ENCODE results near the gene LEFTY2. TPM values are rescaled to one million over a fixed set of nuclear protein-coding genes. Genes with fewer than 3 reads are reported as not detected.

The LEFTY2 gene
- polyA plus RNA-seq, 1 donor from 2014 or later: not detected

GRCh38 chr1:225946803-225947202 is 5.8 kb upstream of the LEFTY2 start:
- no peaks in the 10 kb centered on the region for H3K27me3 ChIP-seq (ENCODE audit: insufficient read depth, low read depth, low read length)
- H3K27ac ChIP-seq (ENCODE audit: low read length): no peak overlapping the region
- H3K9me2 ChIP-seq (ENCODE audit: insufficient read depth, low read length): no peaks in the 10 kb centered on the region
- H3K4me3 ChIP-seq (ENCODE audit: low read length): no peak overlapping the region
- H3K9ac ChIP-seq (ENCODE audit: low read length): no peak overlapping the region
- no peaks in the 10 kb centered on the region for H3K79me2 ChIP-seq (replicated peaks; ENCODE audit: insufficient read depth, low read length)
- no peaks in the 10 kb centered on the region for H3F3A ChIP-seq (ENCODE audit: insufficient read depth, low read length, poor library complexity, severe bottlenecking)
- H2AFZ ChIP-seq (ENCODE audit: low read depth, low read length): no peak overlapping the region
- no peaks in the 10 kb centered on the region for H4K20me1 ChIP-seq (ENCODE audit: insufficient read depth)
- H3K9me3 ChIP-seq (ENCODE audit: low read length): no peaks in the 10 kb centered on the region
- no peak for TF ChIP-seq EZH2 (IDR thresholded peaks at IDR 0.05; ENCODE audit: borderline replicate concordance, insufficient read depth, low read length, poor library complexity, severe bottlenecking)
- no peak for TF ChIP-seq MXI1 (conservative IDR thresholded peaks at IDR 0.05; ENCODE audit: poor library complexity, severe bottlenecking)
- TF ChIP-seq RAD21 (conservative IDR thresholded peaks at IDR 0.05): no peak
- TF ChIP-seq TAF1 (IDR thresholded peaks at IDR 0.05; ENCODE audit: low read depth): no peak
- no peak for TF ChIP-seq EP300 (conservative IDR thresholded peaks at IDR 0.05; ENCODE audit: poor library complexity, severe bottlenecking)
- TF ChIP-seq, protein P1, sequence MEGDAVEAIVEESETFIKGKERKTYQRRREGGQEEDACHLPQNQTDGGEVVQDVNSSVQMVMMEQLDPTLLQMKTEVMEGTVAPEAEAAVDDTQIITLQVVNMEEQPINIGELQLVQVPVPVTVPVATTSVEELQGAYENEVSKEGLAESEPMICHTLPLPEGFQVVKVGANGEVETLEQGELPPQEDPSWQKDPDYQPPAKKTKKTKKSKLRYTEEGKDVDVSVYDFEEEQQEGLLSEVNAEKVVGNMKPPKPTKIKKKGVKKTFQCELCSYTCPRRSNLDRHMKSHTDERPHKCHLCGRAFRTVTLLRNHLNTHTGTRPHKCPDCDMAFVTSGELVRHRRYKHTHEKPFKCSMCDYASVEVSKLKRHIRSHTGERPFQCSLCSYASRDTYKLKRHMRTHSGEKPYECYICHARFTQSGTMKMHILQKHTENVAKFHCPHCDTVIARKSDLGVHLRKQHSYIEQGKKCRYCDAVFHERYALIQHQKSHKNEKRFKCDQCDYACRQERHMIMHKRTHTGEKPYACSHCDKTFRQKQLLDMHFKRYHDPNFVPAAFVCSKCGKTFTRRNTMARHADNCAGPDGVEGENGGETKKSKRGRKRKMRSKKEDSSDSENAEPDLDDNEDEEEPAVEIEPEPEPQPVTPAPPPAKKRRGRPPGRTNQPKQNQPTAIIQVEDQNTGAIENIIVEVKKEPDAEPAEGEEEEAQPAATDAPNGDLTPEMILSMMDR (IDR thresholded peaks at IDR 0.05; ENCODE audit: poor library complexity, severe bottlenecking): no peak
- TF ChIP-seq POLR2AphosphoS5 (IDR thresholded peaks at IDR 0.05): no peak
- TF ChIP-seq, protein P2, sequence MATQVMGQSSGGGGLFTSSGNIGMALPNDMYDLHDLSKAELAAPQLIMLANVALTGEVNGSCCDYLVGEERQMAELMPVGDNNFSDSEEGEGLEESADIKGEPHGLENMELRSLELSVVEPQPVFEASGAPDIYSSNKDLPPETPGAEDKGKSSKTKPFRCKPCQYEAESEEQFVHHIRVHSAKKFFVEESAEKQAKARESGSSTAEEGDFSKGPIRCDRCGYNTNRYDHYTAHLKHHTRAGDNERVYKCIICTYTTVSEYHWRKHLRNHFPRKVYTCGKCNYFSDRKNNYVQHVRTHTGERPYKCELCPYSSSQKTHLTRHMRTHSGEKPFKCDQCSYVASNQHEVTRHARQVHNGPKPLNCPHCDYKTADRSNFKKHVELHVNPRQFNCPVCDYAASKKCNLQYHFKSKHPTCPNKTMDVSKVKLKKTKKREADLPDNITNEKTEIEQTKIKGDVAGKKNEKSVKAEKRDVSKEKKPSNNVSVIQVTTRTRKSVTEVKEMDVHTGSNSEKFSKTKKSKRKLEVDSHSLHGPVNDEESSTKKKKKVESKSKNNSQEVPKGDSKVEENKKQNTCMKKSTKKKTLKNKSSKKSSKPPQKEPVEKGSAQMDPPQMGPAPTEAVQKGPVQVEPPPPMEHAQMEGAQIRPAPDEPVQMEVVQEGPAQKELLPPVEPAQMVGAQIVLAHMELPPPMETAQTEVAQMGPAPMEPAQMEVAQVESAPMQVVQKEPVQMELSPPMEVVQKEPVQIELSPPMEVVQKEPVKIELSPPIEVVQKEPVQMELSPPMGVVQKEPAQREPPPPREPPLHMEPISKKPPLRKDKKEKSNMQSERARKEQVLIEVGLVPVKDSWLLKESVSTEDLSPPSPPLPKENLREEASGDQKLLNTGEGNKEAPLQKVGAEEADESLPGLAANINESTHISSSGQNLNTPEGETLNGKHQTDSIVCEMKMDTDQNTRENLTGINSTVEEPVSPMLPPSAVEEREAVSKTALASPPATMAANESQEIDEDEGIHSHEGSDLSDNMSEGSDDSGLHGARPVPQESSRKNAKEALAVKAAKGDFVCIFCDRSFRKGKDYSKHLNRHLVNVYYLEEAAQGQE (IDR thresholded peaks at IDR 0.05; ENCODE audit: borderline replicate concordance): no peak
- no peak for TF ChIP-seq SMC3 (conservative IDR thresholded peaks at IDR 0.05; ENCODE audit: poor library complexity)
- H3K36me3 ChIP-seq (ENCODE audit: insufficient read depth, low read length): no peaks in the 10 kb centered on the region
- no peak overlapping the region for H3K4me2 ChIP-seq (ENCODE audit: low read length)

GRCh38 chr1:225946082-225946620 is 5.1 kb upstream of the LEFTY2 start:
- Histone ChIP-seq H3K9me2 (ENCODE audit: insufficient read depth, low read length) (no peaks in the 10 kb centered on the region), H4K20me1 (ENCODE audit: insufficient read depth) (no peaks in the 10 kb centered on the region), H3K79me2 (replicated peaks; ENCODE audit: insufficient read depth, low read length) (no peaks in the 10 kb centered on the region), H3K27ac (ENCODE audit: low read length) (no peak overlapping the region), H3K9me3 (ENCODE audit: low read length) (no peaks in the 10 kb centered on the region), H3K9ac (ENCODE audit: low read length) (no peak overlapping the region), H3K27me3 (ENCODE audit: insufficient read depth, low read depth, low read length) (no peaks in the 10 kb centered on the region), H3F3A (ENCODE audit: insufficient read depth, low read length, poor library complexity, severe bottlenecking) (no peaks in the 10 kb centered on the region), H2AFZ (ENCODE audit: low read depth, low read length) (no peak overlapping the region), H3K4me2 (ENCODE audit: low read length) (no peak overlapping the region), H3K36me3 (ENCODE audit: insufficient read depth, low read length) (no peaks in the 10 kb centered on the region), H3K4me3 (ENCODE audit: low read length) (no peak overlapping the region)
- TF ChIP-seq, protein P2 (IDR thresholded peaks at IDR 0.05; ENCODE audit: borderline replicate concordance): no peak
- TF ChIP-seq POLR2AphosphoS5 (IDR thresholded peaks at IDR 0.05) (no peak), TAF1 (IDR thresholded peaks at IDR 0.05; ENCODE audit: low read depth) (no peak), MXI1 (conservative IDR thresholded peaks at IDR 0.05; ENCODE audit: poor library complexity, severe bottlenecking) (no peak), RAD21 (conservative IDR thresholded peaks at IDR 0.05) (no peak), EZH2 (IDR thresholded peaks at IDR 0.05; ENCODE audit: borderline replicate concordance, insufficient read depth, low read length, poor library complexity, severe bottlenecking) (no peak), SMC3 (conservative IDR thresholded peaks at IDR 0.05; ENCODE audit: poor library complexity) (no peak)
- TF ChIP-seq, protein P1 (IDR thresholded peaks at IDR 0.05; ENCODE audit: poor library complexity, severe bottlenecking): no peak

All from neural cell (in vitro differentiated cells).